SK-N-SH (cell line): ENCODE measurements around the gene PCF11. TPM values are rescaled to one million over a fixed set of nuclear protein-coding genes. Genes with fewer than 3 reads are reported as not detected.

Experiments
- CTCF ChIA-PET: fragments of 300-600, 350-600 bp; formaldehyde crosslinking; extraction: SDS; loops from one replicate; lab custom pipeline; 2021; lab: Yijun Ruan, JAX
- POLR2A ChIA-PET: fragments of 350-600 bp; sonication (Branson Sonifier 250); formaldehyde crosslinking; extraction: SDS; loops from one replicate; lab custom pipeline; 2020; ENCODE audit warnings: antibody characterized with exemption, inconsistent platforms; lab: Yijun Ruan, JAX
- DNase-seq: peaks from one replicate; pipeline ENCODE4 v3.0.0; 2012
- H2AFZ ChIP-seq: fragments of 200-600 bp; sonication (generic); 2 replicates; pipeline ENCODE4 v1.8.1; 2016; ENCODE audit warnings: antibody characterized with exemption, mild to moderate bottlenecking, low read depth
- H3F3A ChIP-seq: fragments of 200-600 bp; sonication (generic); replicated peaks from 2 replicates; pipeline ENCODE3; 2016; ENCODE audit warnings: antibody characterized with exemption, mild to moderate bottlenecking; ENCODE audit not compliant: insufficient read depth
- H3K27ac ChIP-seq, 2 experiments: fragments of 200-500 bp in 1 of 2; fragments of 200-600 bp in 1 of 2; sonication (Bioruptor generic) in 1 of 2; sonication (generic), shearing (Covaris generic) in 1 of 2; 2 replicates each; pipeline versions ENCODE4 v1.5.1 to v1.6.1; 2014 to 2016; ENCODE audit warnings: low read depth in 2 of 2, inconsistent platforms in 1 of 2, low read length in 1 of 2, mild to moderate bottlenecking in 1 of 2, mixed read lengths in 1 of 2
- H3K27me3 ChIP-seq: fragments of 200-600 bp; sonication (generic), shearing (Covaris generic); 2 replicates; pipeline ENCODE4 v1.6.1; 2016; ENCODE audit warnings: mixed run types; ENCODE audit not compliant: insufficient read depth
- H3K36me3 ChIP-seq, 2 experiments: fragments of 200-500 bp in 1 of 2; fragments of 200-600 bp in 1 of 2; sonication (Bioruptor generic) in 1 of 2; sonication (generic) in 1 of 2; replicated peaks in 1 of 2; 2 replicates each; pipeline versions ENCODE3 to v1.5.1; 2014 to 2016; ENCODE audit warnings: low read length in 1 of 2, mild to moderate bottlenecking in 1 of 2; ENCODE audit not compliant: insufficient read depth in 2 of 2, control insufficient read depth in 1 of 2
- H3K4me1 ChIP-seq, 2 experiments: fragments of 200-500 bp in 1 of 2; fragments of 200-600 bp in 1 of 2; sonication (Bioruptor generic) in 1 of 2; sonication (generic), shearing (Covaris generic) in 1 of 2; 2 replicates each; pipeline versions ENCODE4 v1.5.1 to v1.6.1; 2014 to 2016; ENCODE audit warnings: low read depth in 1 of 2, low read length in 1 of 2, mixed run types in 1 of 2; ENCODE audit not compliant: insufficient read depth in 2 of 2, control insufficient read depth in 1 of 2
- H3K4me2 ChIP-seq: fragments of 200-600 bp; sonication (generic), shearing (Covaris generic); 2 replicates; pipeline ENCODE4 v1.6.1; 2017; ENCODE audit warnings: mixed run types
- H3K4me3 ChIP-seq, 2 experiments: fragments of 200-500 bp in 1 of 2; fragments of 200-600 bp in 1 of 2; sonication (Bioruptor generic) in 1 of 2; sonication (generic), shearing (Covaris generic) in 1 of 2; 2 replicates each; pipeline versions ENCODE4 v1.5.1 to v1.8.1; 2014 to 2016; ENCODE audit warnings: low read depth in 2 of 2, inconsistent platforms in 1 of 2, low read length in 1 of 2, mild to moderate bottlenecking in 1 of 2, mixed read lengths in 1 of 2, moderate library complexity in 1 of 2
- H3K79me2 ChIP-seq: fragments of 200-600 bp; sonication (generic); 2 replicates; pipeline ENCODE4 v1.8.1; 2017; ENCODE audit warnings: mild to moderate bottlenecking; ENCODE audit not compliant: insufficient read depth
- H3K9ac ChIP-seq: fragments of 200-600 bp; sonication (generic); 2 replicates; pipeline ENCODE4 v1.6.1; 2017; ENCODE audit warnings: mixed run types
- H3K9me2 ChIP-seq: fragments of 200-600 bp; sonication (generic); 2 replicates; pipeline ENCODE4 v1.6.1; 2017; ENCODE audit warnings: mixed run types
- H3K9me3 ChIP-seq: fragments of 200-600 bp; sonication (generic); 2 replicates; pipeline ENCODE4 v1.6.1; 2017; ENCODE audit warnings: mixed run types, mild to moderate bottlenecking, moderate library complexity
- H4K20me1 ChIP-seq: fragments of 200-600 bp; sonication (generic); 2 replicates; pipeline ENCODE4 v1.6.1; 2017; ENCODE audit warnings: mild to moderate bottlenecking, mixed run types; ENCODE audit not compliant: insufficient read depth
- CHD2 ChIP-seq: fragments of 150-350 bp; IDR thresholded peaks from 2 replicates; pipeline ENCODE4 v1.6.1; 2018; ENCODE audit warnings: low read length; ENCODE audit not compliant: partially characterized antibody
- CTCF ChIP-seq: fragments of 200-600 bp; sonication (generic); IDR thresholded peaks from 2 replicates; pipeline ENCODE4 v1.6.1; 2017; ENCODE audit warnings: antibody characterized with exemption, mild to moderate bottlenecking, moderate library complexity
- ELF1 ChIP-seq: IDR thresholded peaks from 2 replicates; pipeline ENCODE4 v1.4.0; 2012
- EP300 ChIP-seq, 2 experiments: IDR thresholded peaks; 2 replicates each; pipeline versions ENCODE4 v1.4.0 to v1.6.1; 2012; ENCODE audit warnings: borderline replicate concordance in 1 of 2, low read depth in 1 of 2, low read length in 1 of 2
- EZH2phosphoT487 ChIP-seq: fragments of 200-600 bp; sonication (generic); IDR thresholded peaks from 2 replicates; pipeline ENCODE4 v1.6.1; 2017; ENCODE audit warnings: low read depth, mixed run types, mild to moderate bottlenecking, antibody characterized with exemption, moderate library complexity, borderline replicate concordance
- GABPA ChIP-seq: IDR thresholded peaks from 2 replicates; pipeline ENCODE4 v1.4.0; 2012; ENCODE audit warnings: low read depth, mild to moderate bottlenecking
- IRF3 ChIP-seq: fragments of 150-350 bp; IDR thresholded peaks from 2 replicates; pipeline ENCODE4 v1.6.1; 2016; ENCODE audit warnings: mild to moderate bottlenecking, low read depth, low read length
- MAX ChIP-seq: IDR thresholded peaks from 2 replicates; pipeline ENCODE4 v1.4.0; 2012; ENCODE audit warnings: low read depth
- MEF2A ChIP-seq: IDR thresholded peaks from 2 replicates; pipeline ENCODE4 v1.4.0; 2012; ENCODE audit warnings: low read depth, borderline replicate concordance
- NFIC ChIP-seq: IDR thresholded peaks from 2 replicates; pipeline ENCODE4 v1.4.0; 2012; ENCODE audit warnings: borderline replicate concordance
- NRF1 ChIP-seq: IDR thresholded peaks from 2 replicates; pipeline ENCODE4 v1.6.1; 2012; ENCODE audit warnings: low read depth, mild to moderate bottlenecking, low read length
- POLR2AphosphoS5 ChIP-seq: IDR thresholded peaks from 2 replicates; pipeline ENCODE4 v1.6.1; 2012; ENCODE audit warnings: low read depth, low read length
- RXRA ChIP-seq: IDR thresholded peaks from 2 replicates; pipeline ENCODE4 v1.4.0; 2012; ENCODE audit warnings: low read depth, mild to moderate bottlenecking, borderline replicate concordance
- TAF1 ChIP-seq: IDR thresholded peaks from 2 replicates; pipeline ENCODE4 v1.6.1; 2012; ENCODE audit warnings: low read depth, mild to moderate bottlenecking, low read length, moderate library complexity, borderline replicate concordance
- TEAD4 ChIP-seq: IDR thresholded peaks from 2 replicates; pipeline ENCODE4 v1.4.0; 2012; ENCODE audit warnings: mild to moderate bottlenecking, borderline replicate concordance; ENCODE audit not compliant: insufficient read depth
- WGBS: methylation state at CpG from one replicate; pipeline ENCODE4 v1.1.6; 2017; ENCODE audit warnings: low lambda C conversion rate; 5-methylcytosine and 5-hydroxymethylcytosine counted together
- polyA plus RNA-seq, 3 experiments: library from polyadenylated mRNA; depleted of rRNA; stranded (reverse); fragments of >200 nt; gene quantifications; 2 replicates each; pipeline ENCODE4 v1.2.3, GENCODE V29; 2012
- TF ChIP-seq, protein P1 (sequence below): IDR thresholded peaks from 2 replicates; pipeline ENCODE4; 2012

Gene PCF11
- polyA plus RNA-seq, 1 of the 3 experiments (the other 2 are of a cell fraction), result 22.4 TPM

DNA sequence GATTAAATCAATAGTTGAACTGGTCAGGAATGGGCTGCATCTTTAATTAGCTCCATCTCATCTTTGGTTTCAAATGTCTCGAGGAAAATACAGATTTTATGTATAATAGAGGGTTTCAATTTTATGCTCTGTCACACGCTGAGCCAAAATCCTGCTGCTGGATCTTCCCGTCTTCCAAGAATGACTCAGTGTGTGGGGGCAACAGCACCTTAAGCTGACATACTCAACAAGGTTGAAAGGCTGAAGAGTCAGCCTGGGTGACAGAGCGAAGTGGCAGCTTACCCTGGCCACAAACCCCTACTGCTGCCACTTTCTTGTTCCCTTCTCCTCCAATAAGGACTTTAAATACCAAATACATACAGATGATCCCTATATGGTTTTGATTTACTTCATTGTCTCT, 9.0 kb upstream of the PCF11 start:
- no peaks in the 10 kb centered on the region for H3K36me3 ChIP-seq
- no peak overlapping the region for H3K9ac ChIP-seq
- no peak overlapping the region for H3K4me2 ChIP-seq
- ChIA-PET CTCF (no interaction called here), POLR2A (no interaction called here)
- H3K4me3 ChIP-seq, result no peak overlapping the region
- H3K4me1 ChIP-seq, result no peaks in the 10 kb centered on the region
- TF ChIP-seq TEAD4 (no peak), CHD2 (no peak), MAX (no peak), TAF1 (no peak), MEF2A (no peak), IRF3 (no peak), NFIC (no peak)
- TF ChIP-seq, protein P1, sequence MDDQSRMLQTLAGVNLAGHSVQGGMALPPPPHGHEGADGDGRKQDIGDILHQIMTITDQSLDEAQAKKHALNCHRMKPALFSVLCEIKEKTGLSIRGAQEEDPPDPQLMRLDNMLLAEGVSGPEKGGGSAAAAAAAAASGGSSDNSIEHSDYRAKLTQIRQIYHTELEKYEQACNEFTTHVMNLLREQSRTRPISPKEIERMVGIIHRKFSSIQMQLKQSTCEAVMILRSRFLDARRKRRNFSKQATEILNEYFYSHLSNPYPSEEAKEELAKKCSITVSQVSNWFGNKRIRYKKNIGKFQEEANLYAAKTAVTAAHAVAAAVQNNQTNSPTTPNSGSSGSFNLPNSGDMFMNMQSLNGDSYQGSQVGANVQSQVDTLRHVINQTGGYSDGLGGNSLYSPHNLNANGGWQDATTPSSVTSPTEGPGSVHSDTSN, result no peak
- H3K9me3 ChIP-seq, result no peaks in the 10 kb centered on the region
- no peaks in the 10 kb centered on the region for H4K20me1 ChIP-seq
- 0 out of 2 replicates have a peak overlapping the region, but pooled peaks have one; percentile 11 for H2AFZ ChIP-seq
- no peaks in the 10 kb centered on the region for H3K27me3 ChIP-seq
- DNase-seq, result no peak
- 82% methylated on average over 4 of the region's 4 CpGs for WGBS
- no peak overlapping the region for H3K27ac ChIP-seq
- no peaks in the 10 kb centered on the region for H3K79me2 ChIP-seq
- no peaks in the 10 kb centered on the region for H3F3A ChIP-seq
- no peaks in the 10 kb centered on the region for H3K9me2 ChIP-seq

GRCh38 chr11:83150450-83150849, 6.5 kb upstream of the PCF11 start:
- Histone ChIP-seq H3K4me3 (no peak overlapping the region), H3K79me2 (no peaks in the 10 kb centered on the region), H3K9ac (no peak overlapping the region), H2AFZ (0 out of 2 replicates have a peak overlapping the region, but pooled peaks have one; percentile 22), H3K27ac (no peak overlapping the region), H3K9me2 (no peaks in the 10 kb centered on the region), H3F3A (peaks cover 6% of the 10 kb centered on the region), H3K36me3 (no peaks in the 10 kb centered on the region), H3K4me1 (no peaks in the 10 kb centered on the region), H3K4me2 (no peak overlapping the region), H4K20me1 (no peaks in the 10 kb centered on the region)
- ChIA-PET CTCF (no interaction called here), POLR2A (interaction anchor here (0.6 kb wide), 1 partner anchor 133 kb away, joined by 4 read pairs; no protein-coding TSS in a partner anchor)
- DNase-seq, result no peak
- 95% methylated on average over 2 of the region's 2 CpGs for WGBS
- TF ChIP-seq GABPA (no peak), NRF1 (no peak), TEAD4 (no peak), EZH2phosphoT487 (no peak), RXRA (no peak), MAX (no peak), ELF1 (no peak), CTCF (no peak), EP300 (IDR thresholded peaks at IDR 0.05; ENCODE audit: borderline replicate concordance in 1 of 2, low read depth in 1 of 2, low read length in 1 of 2) (no peak), POLR2AphosphoS5 (no peak)
- TF ChIP-seq, all 33 proteins: peak for 0
- no peaks in the 10 kb centered on the region for H3K9me3 ChIP-seq
- no peaks in the 10 kb centered on the region for H3K27me3 ChIP-seq
